B cell (primary cell): Measurements from ENCODE around the gene E2F6. TPM values are rescaled to one million over a fixed set of nuclear protein-coding genes. Genes with fewer than 3 reads are reported as not detected.

Experiments
- ATAC-seq: fragments of 200-7000 bp; cut with Tn5 transposase; one replicate; pipeline ENCODE4 v1.10.0; 2021; ENCODE audit warnings: low read depth, mild to moderate bottlenecking, moderate number of reproducible peaks, moderate library complexity
- CTCF ChIA-PET: fragments of 350-600 bp; sonication (Branson Sonifier 250); formaldehyde crosslinking; loops from one replicate; lab custom pipeline; 2021; ENCODE audit warnings: antibody characterized with exemption, inconsistent platforms; lab: Charles Lee
- POLR2A ChIA-PET: fragments of 350-600 bp; sonication (Branson Sonifier 250); formaldehyde crosslinking; loops from one replicate; lab custom pipeline; 2021; ENCODE audit warnings: antibody characterized with exemption; lab: Charles Lee
- DNase-seq: peaks from one replicate; pipeline ENCODE4 v3.0.0; 2013
- H2AFZ ChIP-seq: 2 replicates; pipeline ENCODE4 v1.6.1; 2012; ENCODE audit warnings: mild to moderate bottlenecking, low read depth, low read length; ENCODE audit not compliant: insufficient read depth, poor library complexity, severe bottlenecking
- H3K27ac ChIP-seq, 2 donors: 1 replicate in 1 of 2; 2 replicates in 1 of 2; pipeline ENCODE4 v1.5.1; 2012 to 2013; ENCODE audit warnings: low read length in 2 of 2, mild to moderate bottlenecking in 2 of 2, moderate library complexity in 1 of 2
- H3K27me3 ChIP-seq, 4 experiments: fragments of 200-600 bp in 1 of 4; sonication (generic) in 1 of 4; replicated peaks in 1 of 4; 1 replicate in 2 of 4; 2 replicates in 2 of 4; pipeline versions ENCODE4 v1.6.1 to v1.7.0; 2013 to 2016; ENCODE audit warnings: low read length in 3 of 4, mild to moderate bottlenecking in 2 of 4, mixed read lengths in 1 of 4, moderate library complexity in 1 of 4; ENCODE audit not compliant: insufficient read depth in 4 of 4, control insufficient read depth in 3 of 4; ENCODE audit errors: control extremely low read depth in 1 of 4
- H3K36me3 ChIP-seq, 2 experiments: replicated peaks in 1 of 2; 1 replicate in 1 of 2; 2 replicates in 1 of 2; pipeline versions ENCODE4 v1.6.1 to v1.7.1; 2013; ENCODE audit warnings: low read length in 1 of 2; ENCODE audit not compliant: insufficient read depth in 2 of 2, control insufficient read depth in 1 of 2; ENCODE audit errors: control extremely low read depth in 1 of 2, extremely low read depth in 1 of 2
- H3K4me1 ChIP-seq, 2 donors: fragments of 200-600 bp in 1 of 2; sonication (generic) in 1 of 2; 1 replicate in 1 of 2; 2 replicates in 1 of 2; pipeline versions ENCODE4 v1.5.1 to v1.6.1; 2013 to 2017; ENCODE audit warnings: low read length in 2 of 2; ENCODE audit not compliant: control insufficient read depth in 2 of 2, insufficient read depth in 2 of 2
- H3K4me2 ChIP-seq: replicated peaks from 2 replicates; pipeline ENCODE3; 2012; ENCODE audit warnings: mild to moderate bottlenecking, low read depth, low read length; ENCODE audit not compliant: poor library complexity, severe bottlenecking
- H3K4me3 ChIP-seq, 5 experiments: fragments of 200-600 bp in 1 of 5; sonication (generic) in 1 of 5; 1 replicate in 3 of 5; 2 replicates in 2 of 5; pipeline versions ENCODE4 v1.5.1 to v1.7.0; 2011 to 2016; ENCODE audit warnings: low read length in 4 of 5, mild to moderate bottlenecking in 4 of 5, low read depth in 2 of 5, control low read depth in 1 of 5, moderate library complexity in 1 of 5; ENCODE audit not compliant: insufficient read depth in 1 of 5; ENCODE audit errors: control extremely low read depth in 1 of 5, extremely low read depth in 1 of 5
- H3K79me2 ChIP-seq: fragments of 200-600 bp; sonication (generic); one replicate; pipeline ENCODE4 v1.6.0; 2016; ENCODE audit warnings: low read length; ENCODE audit not compliant: control insufficient read depth, insufficient read depth
- H3K9ac ChIP-seq: fragments of 200-600 bp; sonication (generic); 2 replicates; pipeline ENCODE4 v1.6.1; 2017; ENCODE audit warnings: mild to moderate bottlenecking, low read length, moderate library complexity
- H3K9me3 ChIP-seq, 3 donors: one replicate each; pipeline versions ENCODE4 v1.6.1 to v1.7.1; 2013; ENCODE audit warnings: low read length in 2 of 3; ENCODE audit not compliant: control insufficient read depth in 2 of 3, insufficient read depth in 1 of 3; ENCODE audit errors: control extremely low read depth in 1 of 3
- H4K20me1 ChIP-seq: 2 replicates; pipeline ENCODE4 v1.6.0; 2012; ENCODE audit warnings: mild to moderate bottlenecking, low read length; ENCODE audit not compliant: insufficient read depth, control insufficient read depth, poor library complexity, severe bottlenecking
- H3K27ac Mint-ChIP-seq: one replicate; pipeline ENCODE4 v1.8.0; 2021; ENCODE audit warnings: mixed read lengths
- H3K27me3 Mint-ChIP-seq: one replicate; pipeline ENCODE4 v1.8.0; 2021; ENCODE audit warnings: mixed read lengths
- H3K4me1 Mint-ChIP-seq: one replicate; pipeline ENCODE4 v1.8.0; 2021; ENCODE audit warnings: mixed read lengths
- H3K4me3 Mint-ChIP-seq: one replicate; pipeline ENCODE4 v1.8.0; 2021; ENCODE audit warnings: mixed read lengths
- H3K9me3 Mint-ChIP-seq: one replicate; pipeline ENCODE4 v1.8.0; 2022; ENCODE audit warnings: mixed read lengths; ENCODE audit not compliant: insufficient read depth
- CTCF ChIP-seq: fragments of 200-600 bp; IDR thresholded peaks from one replicate; pipeline ENCODE4 v1.8.0; 2022; ENCODE audit warnings: antibody characterized with exemption, mild to moderate bottlenecking
- EZH2 ChIP-seq: IDR thresholded peaks from 2 replicates; pipeline ENCODE4 v1.6.1; 2012; ENCODE audit warnings: borderline replicate concordance, low read depth, mild to moderate bottlenecking, moderate library complexity, low read length; ENCODE audit not compliant: insufficient read depth, poor library complexity, severe bottlenecking
- WGBS: methylation state at CpG from one replicate; pipeline ENCODE4 v1.1.5; 2013; ENCODE audit warnings: missing lambda C conversion rate; ENCODE audit not compliant: insufficient coverage; 5-methylcytosine and 5-hydroxymethylcytosine counted together
- intact Hi-C: fragments of 100-400 bp; cut with micrococcal nuclease; formaldehyde crosslinking; loops from one replicate; pipeline ENCODE4 v1.10.0; 2022
- polyA plus RNA-seq: library from polyadenylated mRNA; depleted of rRNA; stranded (reverse); fragments of >200 nt; gene quantifications from 2 replicates; pipeline ENCODE4 v1.2.3, GENCODE V29; 2012
- total RNA-seq, 2 donors: library from RNA; stranded (reverse); fragments of 120-200 nt in 1 of 2; gene quantifications; 1 replicate in 1 of 2; 2 replicates in 1 of 2; pipeline versions ENCODE4 v1.2.3 to v1.2.4, GENCODE V29; 2013 to 2022

Gene E2F6
- total and polyA plus RNA-seq, 2 donors (not counting 1 experiment from before 2014, with no cell fraction given) = 2.0 to 10.0 TPM

GRCh38 chr2:11465110-11465484, 864 bp downstream of the E2F6 start:
- H3K9me3 ChIP-seq = no peaks in the 10 kb centered on the region
- H3K27ac ChIP-seq = peak overlapping the region in 1 of 2 donors; percentile 79
- no peaks in the 10 kb centered on the region for H3K27me3 ChIP-seq
- peak overlapping the region; percentile 98 for H2AFZ ChIP-seq
- no peak for TF ChIP-seq CTCF
- no peak for TF ChIP-seq EZH2
- H3K4me1 ChIP-seq = peaks cover 7 to 13% of the 10 kb centered on the region in 2 donors
- H3K79me2 ChIP-seq = peaks cover 51% of the 10 kb centered on the region
- no peaks in the 10 kb centered on the region for H3K36me3 ChIP-seq
- H3K4me3 ChIP-seq = peak overlapping the region; percentile 30 to 97 (median 92)
- intact Hi-C loops = loop anchor here (1.0 to 10.0 kb wide), 3 partner anchors 310 to 1250 kb away; partner anchors contain the start of genes PDIA6, SLC66A3 and TRIB2
- no peaks in the 10 kb centered on the region for H3K27me3 Mint-ChIP-seq
- POLR2A ChIA-PET = interaction anchor here (0.7 to 1.0 kb wide), 2 partner anchors 121 to 1059 kb away, joined by 3 to 6 read pairs; no protein-coding TSS in a partner anchor
- peaks cover 23% of the 10 kb centered on the region for H3K4me1 Mint-ChIP-seq
- H4K20me1 ChIP-seq = no peaks in the 10 kb centered on the region
- ATAC-seq (no peak), DNase-seq (no peak)
- H3K4me3 Mint-ChIP-seq = peak overlapping the region; percentile 97
- no peaks in the 10 kb centered on the region for H3K9me3 Mint-ChIP-seq
- H3K9ac ChIP-seq = peak overlapping the region; percentile 86
- H3K27ac Mint-ChIP-seq = peak overlapping the region; percentile 94
- CTCF ChIA-PET = interaction anchor here (1.0 to 6.5 kb wide), 4 partner anchors 13 to 336 kb away, joined by 3 to 37 read pairs (median 7); a partner anchor contains a TSS
- peak overlapping the region; percentile 84 for H3K4me2 ChIP-seq
- 40% methylated on average over 3 of the region's 6 CpGs for WGBS

DNA sequence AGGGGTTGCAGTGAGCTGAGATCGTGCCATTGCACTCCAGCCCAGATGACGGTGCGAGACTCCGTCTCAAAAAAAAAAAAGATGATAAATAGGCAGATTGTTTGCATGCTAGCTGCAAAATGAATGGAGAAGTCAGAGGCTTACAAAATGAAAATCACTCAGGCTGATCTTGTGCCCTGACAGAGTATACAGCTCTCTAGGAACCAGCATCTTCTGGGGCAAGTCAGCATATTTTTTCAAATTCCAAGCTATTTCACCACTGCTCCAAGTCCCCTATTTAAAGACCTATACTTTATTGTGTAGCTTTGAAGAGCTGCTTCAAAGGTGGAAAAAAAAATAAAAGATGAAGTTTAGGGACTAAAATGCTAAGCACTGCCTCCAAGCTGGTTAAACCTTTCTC, 6.1 kb downstream of the E2F6 start:
- Histone ChIP-seq H3K27ac (no peak overlapping the region), H3K27me3 (no peaks in the 10 kb centered on the region), H3K36me3 (peaks cover 0 to 4% of the 10 kb centered on the region in 2 experiments), H3K9me3 (no peaks in the 10 kb centered on the region), H2AFZ (no peak overlapping the region), H3K79me2 (peaks cover 60% of the 10 kb centered on the region), H3K4me1 (no peaks in the 10 kb centered on the region), H3K4me2 (no peak overlapping the region), H4K20me1 (no peaks in the 10 kb centered on the region), H3K4me3 (no peak overlapping the region), H3K9ac (no peak overlapping the region)
- TF ChIP-seq CTCF (no peak), EZH2 (no peak)
- intact Hi-C loops = loop anchor here (10.0 kb wide), 2 partner anchors 645 to 1255 kb away; partner anchors contain the start of genes PDIA6 and TRIB2
- DNase-seq = no peak
- Mint-ChIP-seq H3K9me3 (no peaks in the 10 kb centered on the region), H3K27me3 (no peaks in the 10 kb centered on the region), H3K27ac (no peak overlapping the region), H3K4me1 (peaks cover 13% of the 10 kb centered on the region), H3K4me3 (no peak overlapping the region)
- 97% methylated on average over 4 of the region's 4 CpGs for WGBS
- no peak for ATAC-seq
- ChIA-PET POLR2A (no interaction called here), CTCF (interaction anchor here (0.6 to 6.9 kb wide), 2 partner anchors 13 to 298 kb away, joined by 4 to 28 read pairs; no protein-coding TSS in a partner anchor)
